HG02642 (cell line): ENCODE data around the gene TCEA2.
"Not testable (repeated sequence)": the region's sequence is repeated elsewhere in the genome, so short reads cannot be mapped to it uniquely, and the experiment has no call there.

Source experiments
- ATAC-seq: cut with Tn5 transposase; IDR thresholded peaks from one replicate; pipeline ENCODE4 v1.9.1; 2021; ENCODE audit warnings: mild to moderate bottlenecking; ENCODE audit not compliant: unreplicated experiment, poor library complexity

TCEA2 gene

GRCh38 chr20:64105846-64106434 lies 42.9 kb downstream of the TCEA2 start:
- ATAC-seq, result no peak

DNA sequence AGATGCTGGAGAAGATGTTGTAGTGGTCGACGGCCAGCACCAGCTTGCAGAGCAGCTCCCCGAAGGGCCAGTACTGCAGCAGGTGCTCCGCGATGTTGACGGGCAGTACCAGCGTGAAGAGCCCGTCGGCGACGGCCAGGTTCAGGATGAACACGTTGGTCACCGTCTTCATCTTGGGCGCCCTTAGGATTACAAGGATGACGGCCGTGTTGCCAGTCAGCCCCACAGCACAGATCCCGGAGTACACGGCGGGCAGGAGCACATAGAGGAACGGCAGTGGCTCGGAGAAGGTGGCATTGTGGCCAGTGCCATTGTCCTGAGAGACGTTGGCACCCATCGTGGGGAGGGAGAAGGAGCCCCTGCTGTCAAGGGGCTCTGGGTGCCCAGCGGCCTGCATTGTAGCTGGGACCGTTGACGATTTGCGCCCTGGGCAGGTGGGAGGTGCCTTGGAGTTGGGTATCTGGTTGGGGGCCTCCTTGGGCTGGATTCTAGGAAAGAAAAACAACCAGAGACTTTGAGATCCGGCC lies 43.5 kb downstream of the TCEA2 start:
- ATAC-seq, result no peak

- no peak for ATAC-seq
These were observed 44.2 kb downstream of the TCEA2 start, which contains the start of gene NPBWR2 for GRCh38 chr20:64106981-64107735. NPBWR2 (minus strand) TSS chr20:64107565; CDS start chr20:64106831, 734 bp downstream.

GRCh38 chr20:64107736-64108457 lies 44.9 kb downstream of the TCEA2 start:
- no peak for ATAC-seq

- ATAC-seq, result no peak
These were observed 46.0 kb downstream of the TCEA2 start for GRCh38 chr20:64108731-64109681.

- ATAC-seq, result no peak
These were observed 46.9 kb downstream of the TCEA2 start for GRCh38 chr20:64109831-64110391.

- ATAC-seq, result no peak
These were observed 47.5 kb downstream of the TCEA2 start for GRCh38 chr20:64110411-64111068.

GRCh38 chr20:64111841-64112641 lies 49.0 kb downstream of the TCEA2 start:
- no peak for ATAC-seq

DNA sequence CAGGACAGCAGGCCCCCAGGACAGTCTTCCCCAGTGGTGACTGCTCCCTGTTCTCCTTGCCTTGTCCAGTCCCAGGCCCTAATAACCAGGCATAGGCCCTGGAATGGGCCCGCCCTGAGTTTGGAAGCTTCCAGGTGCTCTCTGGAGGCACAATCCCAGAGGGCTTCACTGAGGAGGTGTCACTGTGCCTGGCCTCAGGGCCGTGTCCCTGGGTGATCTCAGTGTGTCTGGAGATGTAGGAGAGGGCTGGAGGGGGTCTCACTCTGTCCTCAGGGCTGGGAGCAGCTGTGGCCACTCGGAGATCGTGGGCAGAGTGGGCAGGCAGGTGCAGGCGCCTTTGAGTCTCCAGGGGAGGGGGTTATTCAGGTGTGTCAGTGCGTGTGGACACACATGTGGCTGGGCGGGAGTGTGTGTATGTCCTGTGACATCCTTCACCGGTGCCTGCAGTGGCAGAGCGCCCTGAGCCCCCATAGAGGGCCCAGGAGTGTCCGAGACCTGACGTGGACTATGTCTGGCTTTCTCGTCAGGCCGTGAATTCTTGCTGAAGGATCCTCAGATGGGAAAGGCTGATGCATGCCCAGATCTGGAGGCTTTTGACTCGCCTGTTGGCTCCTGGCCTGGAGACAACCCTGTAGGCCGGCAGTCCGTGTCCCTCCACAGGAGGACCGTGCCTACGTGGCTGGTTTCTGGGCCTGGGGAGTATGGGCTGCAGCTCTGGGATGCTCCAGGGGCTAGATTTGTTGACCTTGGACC lies 49.9 kb downstream of the TCEA2 start:
- no peak for ATAC-seq

GRCh38 chr20:64113444-64113775 lies 50.4 kb downstream of the TCEA2 start:
- ATAC-seq, result no peak

DNA sequence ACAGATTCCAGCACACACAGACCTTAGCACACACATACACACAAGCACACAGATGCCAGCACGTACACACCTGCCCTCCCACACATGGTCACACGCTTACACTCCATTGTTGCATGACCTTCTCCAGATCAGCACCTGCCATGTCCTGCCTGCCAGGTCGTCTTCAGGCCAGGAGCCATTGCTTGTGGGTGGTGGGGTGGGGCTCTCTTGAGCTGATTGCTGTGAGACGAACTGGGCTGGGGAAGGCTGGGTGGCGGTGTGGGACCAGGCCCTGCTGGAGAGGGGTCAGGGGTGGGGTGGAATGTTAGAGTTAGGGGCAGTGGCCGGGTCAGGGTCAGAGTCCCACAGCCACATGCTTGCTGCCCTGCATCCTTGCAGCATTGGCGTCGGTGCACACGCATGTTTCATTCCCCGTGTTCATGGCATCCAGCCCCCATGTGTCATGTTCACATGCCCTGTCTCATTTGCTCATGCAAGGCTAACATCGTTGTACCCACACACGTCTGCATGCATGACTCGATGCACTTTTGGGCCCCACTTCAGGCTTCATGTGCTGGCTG lies 50.9 kb downstream of the TCEA2 start:
- ATAC-seq, result no peak

GRCh38 chr20:64114356-64114971 lies 51.5 kb downstream of the TCEA2 start:
- no peak for ATAC-seq

DNA sequence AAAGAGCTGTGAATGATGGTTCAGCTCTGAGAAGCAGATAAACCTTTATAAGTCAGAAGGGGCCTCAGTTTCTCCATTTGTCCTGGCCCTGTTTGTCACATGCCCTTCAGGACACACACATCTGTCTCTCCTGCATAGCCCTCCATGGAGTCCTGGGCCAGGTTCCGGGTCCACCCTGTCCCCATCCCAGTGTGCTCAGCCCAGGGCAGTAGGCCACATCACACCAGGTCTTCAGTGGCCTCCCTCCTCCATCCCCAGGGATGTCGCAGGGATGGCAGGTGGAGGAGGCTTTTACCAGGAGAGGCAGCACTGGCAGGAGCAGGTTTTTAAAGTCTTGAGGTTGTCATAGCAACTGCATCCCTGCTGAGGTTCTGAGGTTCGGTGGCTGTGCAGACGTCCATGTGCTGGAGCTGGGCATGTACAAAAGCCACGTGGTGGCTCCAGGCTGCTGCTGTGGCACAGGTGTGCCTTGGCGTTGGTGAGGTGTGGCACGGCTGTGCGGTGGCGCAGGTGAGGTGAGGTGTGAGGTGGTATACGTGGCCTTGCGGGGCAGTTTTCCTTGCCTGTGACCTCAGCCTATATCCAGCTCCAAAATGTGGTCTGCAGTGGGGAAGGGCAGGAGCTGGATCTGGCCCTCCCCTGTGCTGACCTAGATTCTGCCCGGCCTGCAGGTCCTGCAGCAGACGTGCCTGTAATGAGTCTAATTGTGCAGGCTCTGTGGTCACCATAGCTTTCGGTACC lies 52.3 kb downstream of the TCEA2 start:
- ATAC-seq, result no peak

- ATAC-seq, result no peak
These were observed 53.0 kb downstream of the TCEA2 start for GRCh38 chr20:64116016-64116415.

DNA sequence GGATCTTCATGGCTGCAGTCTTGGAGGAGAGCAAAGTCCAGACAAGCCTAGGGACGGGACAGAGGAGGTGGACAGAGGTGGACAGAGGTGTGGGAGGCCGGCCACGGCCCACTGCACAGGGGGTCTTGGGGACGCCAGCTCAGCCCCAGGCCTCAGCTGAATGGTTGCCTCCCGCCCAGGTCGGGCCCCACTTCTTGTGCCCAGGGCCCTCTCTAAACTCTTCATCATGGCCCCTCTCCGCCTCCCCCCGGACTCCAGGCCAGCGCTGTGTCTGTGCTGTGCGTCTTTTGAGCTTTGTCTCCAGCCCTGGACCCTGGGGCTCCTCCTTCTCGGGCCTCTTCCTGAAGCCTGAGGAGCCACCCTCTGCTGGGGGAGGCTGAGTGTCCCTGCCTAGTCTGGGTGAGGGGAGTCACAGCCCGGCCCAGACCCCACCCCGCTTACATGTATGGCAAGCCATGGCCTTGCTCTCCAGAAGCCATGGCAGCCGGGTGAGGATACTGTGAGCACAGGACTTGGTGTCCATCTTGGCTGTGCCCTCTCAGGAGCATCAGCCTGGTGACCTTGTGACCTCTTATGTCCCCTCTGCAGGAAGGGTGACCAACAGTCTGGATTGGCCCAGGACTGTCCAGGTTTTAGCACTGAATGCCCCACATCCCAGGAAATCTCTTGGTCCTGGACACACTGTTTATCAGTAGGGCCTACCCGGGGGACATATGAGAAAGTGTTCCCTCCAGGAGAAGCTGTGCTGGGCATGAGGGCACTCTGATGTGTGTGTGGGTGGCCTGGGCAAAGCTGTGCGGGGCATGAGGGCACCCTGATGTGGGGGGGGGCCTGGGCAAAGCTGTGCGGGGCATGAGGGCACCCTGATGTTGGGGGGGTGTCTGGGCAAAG lies 53.8 kb downstream of the TCEA2 start:
- ATAC-seq, result no peak

- ATAC-seq, result not testable (repeated sequence)
These were observed 54.4 kb downstream of the TCEA2 start for GRCh38 chr20:64117432-64117777.
